ENCODE measurements around the gene GNB1L.

DNA sequence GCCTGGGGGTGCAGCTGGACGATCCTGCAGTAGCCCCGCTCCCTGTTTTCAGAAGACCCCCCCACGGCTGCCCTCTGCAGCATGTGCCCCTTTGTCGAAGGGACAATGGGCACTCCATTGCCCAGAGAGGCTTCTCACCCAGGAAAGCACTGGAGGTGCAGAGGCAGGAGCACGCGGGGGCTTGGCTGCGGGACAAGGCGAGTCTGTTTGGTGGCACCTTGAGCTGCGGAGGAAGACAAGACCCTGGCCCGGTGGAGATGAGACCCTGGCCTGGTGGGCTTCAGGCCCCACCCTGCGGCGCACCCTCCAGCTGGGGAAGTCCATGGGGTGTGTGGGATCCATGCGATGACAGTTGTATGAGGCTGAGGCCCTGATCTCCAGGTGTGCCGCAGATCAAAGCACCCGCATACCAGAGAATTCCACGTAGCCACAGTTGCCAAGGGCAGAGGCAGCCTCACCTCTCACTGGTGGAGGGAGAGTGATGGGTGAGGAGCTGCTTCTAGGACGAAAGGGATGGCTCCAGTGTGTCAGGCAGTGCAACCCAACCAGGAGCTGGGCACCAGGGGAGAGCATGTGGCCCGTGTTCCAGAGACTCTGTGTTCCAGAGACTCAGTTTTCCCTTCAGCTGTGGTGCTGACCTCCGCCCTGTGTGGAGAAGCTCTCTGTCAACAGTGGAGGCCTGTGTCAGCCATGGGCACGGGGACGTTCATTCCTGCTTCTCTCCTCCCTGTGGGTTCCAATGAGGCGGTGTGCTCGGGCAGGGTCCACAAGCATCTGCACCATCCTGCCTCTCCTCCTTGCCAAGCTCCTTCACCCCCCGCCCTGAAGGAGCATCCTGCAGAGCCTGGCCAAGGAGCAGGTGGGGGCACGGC lies 84.1 kb downstream of the GNB1L start:
- TF ChIP-seq ZC3H10 (CRISPR knock-in tag; IDR thresholded peaks at IDR 0.05) (no peak), ZNF70 (CRISPR knock-in tag; IDR thresholded peaks at IDR 0.05) (no peak), ZNF565 (CRISPR knock-in tag; conservative IDR thresholded peaks at IDR 0.05; ENCODE audit: low read depth) (no peak), ZFP3 (CRISPR knock-in tag; IDR thresholded peaks at IDR 0.05) (no peak)

Data from SK-N-SH treated with all-trans-retinoic acid at 6 μM for 48 hours (cell line).